Stimulated activated CD4-positive, alpha-beta T cell treated with anti-CD3 and anti-CD28 coated beads, Interleukin-2, amount 100 ng/mL, for 48 hours (primary cell): ENCODE results near the gene IGF1R.

Source experiments
- DNase-seq, 2 donors: peaks; one replicate each; pipeline ENCODE4 v3.0.0-alpha.2; 2020

IGF1R gene

GRCh38 chr15:98868564-98868963 lies 220.2 kb downstream of the IGF1R start:
- no peak for DNase-seq

GRCh38 chr15:98870788-98871187 lies 222.4 kb downstream of the IGF1R start:
- DNase-seq = no peak

- no peak for DNase-seq
Measured at GRCh38 chr15:98872774-98873173, 224.4 kb downstream of the IGF1R start.

- no peak for DNase-seq
Measured at GRCh38 chr15:98873441-98874218, 225.3 kb downstream of the IGF1R start.

- DNase-seq = no peak
Measured at GRCh38 chr15:98874370-98874769, 226.0 kb downstream of the IGF1R start.

- DNase-seq = no peak
Measured at GRCh38 chr15:98874773-98875172, 226.4 kb downstream of the IGF1R start.

- no peak for DNase-seq
Measured at GRCh38 chr15:98875309-98875708, 227.0 kb downstream of the IGF1R start.

GRCh38 chr15:98876451-98877369 lies 228.4 kb downstream of the IGF1R start:
- DNase-seq = no peak

- DNase-seq = no peak
Measured at GRCh38 chr15:98878172-98878571, 229.8 kb downstream of the IGF1R start.

- no peak for DNase-seq
Measured at GRCh38 chr15:98878862-98879261, 230.5 kb downstream of the IGF1R start.

- DNase-seq = no peak
Measured at GRCh38 chr15:98881526-98882520, 233.5 kb downstream of the IGF1R start.

- no peak for DNase-seq
Measured at GRCh38 chr15:98883478-98883877, 235.1 kb downstream of the IGF1R start.

- DNase-seq = no peak
Measured at GRCh38 chr15:98884894-98885293, 236.6 kb downstream of the IGF1R start.

- DNase-seq = no peak
Measured at GRCh38 chr15:98887976-98888375, 239.6 kb downstream of the IGF1R start.

GRCh38 chr15:98888820-98889479 lies 240.6 kb downstream of the IGF1R start:
- no peak for DNase-seq

GRCh38 chr15:98889930-98890695 lies 241.8 kb downstream of the IGF1R start:
- no peak for DNase-seq

GRCh38 chr15:98891301-98891700 lies 243.0 kb downstream of the IGF1R start:
- no peak for DNase-seq

- DNase-seq = no peak
Measured at GRCh38 chr15:98893401-98893800, 245.1 kb downstream of the IGF1R start.

- no peak for DNase-seq
Measured at GRCh38 chr15:98894312-98894711, 246.0 kb downstream of the IGF1R start.

- no peak for DNase-seq
Measured at GRCh38 chr15:98896002-98896721, 247.8 kb downstream of the IGF1R start.
